ENCODE results near the gene MDN1.

MDN1 gene

GRCh38 chr6:89727501-89727900, 92.1 kb downstream of the MDN1 start:
- no peaks in the 10 kb centered on the region for H3K27me3 ChIP-seq (replicated peaks in 2 of 5; ENCODE audit: control insufficient read depth in 4 of 5, insufficient read depth in 5 of 5, low read length in 4 of 5)
- H3K9me3 ChIP-seq (ENCODE audit: control extremely low read depth in 1 of 5, control insufficient read depth in 4 of 5, insufficient read depth in 2 of 5, low read depth in 1 of 5, low read length in 4 of 5) = no peaks in the 10 kb centered on the region
- H3K27ac ChIP-seq (ENCODE audit: insufficient read depth in 1 of 2, low read depth in 1 of 2, low read length in 2 of 2, poor library complexity in 1 of 2, severe bottlenecking in 2 of 2) = no peak overlapping the region
- ChIA-PET POLR2A (no interaction called here), CTCF (interaction anchor here (0.6 kb wide), 1 partner anchor 141 kb away, joined by 3 read pairs; no protein-coding TSS in a partner anchor)
- WGBS (ENCODE audit: insufficient coverage) = 98% methylated on average over 4 of the region's 7 CpGs
- peaks cover 34 to 88% (median 66%) of the 10 kb centered on the region in 4 experiments for H3K36me3 ChIP-seq (ENCODE audit: control insufficient read depth in 4 of 4, insufficient read depth in 4 of 4, low read length in 3 of 4)
- DNase-seq = no peak
- no peaks in the 10 kb centered on the region for H3K4me1 ChIP-seq (ENCODE audit: control extremely low read depth in 1 of 4, control insufficient read depth in 4 of 4, insufficient read depth in 4 of 4, low read length in 3 of 4)
- no peak overlapping the region for H3K4me3 ChIP-seq (ENCODE audit: control insufficient read depth in 1 of 7, extremely low read depth in 1 of 7, insufficient read depth in 4 of 7, low read depth in 2 of 7, low read length in 6 of 7)

- Histone ChIP-seq H3K36me3 (ENCODE audit: control insufficient read depth in 4 of 4, insufficient read depth in 4 of 4, low read length in 3 of 4) (peaks cover 37 to 86% (median 62%) of the 10 kb centered on the region in 4 experiments), H3K9me3 (ENCODE audit: control extremely low read depth in 1 of 5, control insufficient read depth in 4 of 5, insufficient read depth in 2 of 5, low read depth in 1 of 5, low read length in 4 of 5) (no peaks in the 10 kb centered on the region), H3K4me3 (ENCODE audit: control insufficient read depth in 1 of 7, extremely low read depth in 1 of 7, insufficient read depth in 4 of 7, low read depth in 2 of 7, low read length in 6 of 7) (no peak overlapping the region), H3K4me1 (ENCODE audit: control extremely low read depth in 1 of 4, control insufficient read depth in 4 of 4, insufficient read depth in 4 of 4, low read length in 3 of 4) (no peaks in the 10 kb centered on the region), H3K27me3 (replicated peaks in 2 of 5; ENCODE audit: control insufficient read depth in 4 of 5, insufficient read depth in 5 of 5, low read length in 4 of 5) (no peaks in the 10 kb centered on the region), H3K27ac (ENCODE audit: insufficient read depth in 1 of 2, low read depth in 1 of 2, low read length in 2 of 2, poor library complexity in 1 of 2, severe bottlenecking in 2 of 2) (no peak overlapping the region)
- DNase-seq = no peak
- ChIA-PET POLR2A (no interaction called here), CTCF (interaction anchor here (1.4 kb wide), 1 partner anchor 63 kb away, joined by 3 read pairs; no protein-coding TSS in a partner anchor)
- WGBS (ENCODE audit: insufficient coverage) = 100% methylated on average over 1 of the region's 3 CpGs
These were observed 94.6 kb downstream of the MDN1 start for GRCh38 chr6:89724981-89725380.

GRCh38 chr6:89723046-89723445, 96.5 kb downstream of the MDN1 start:
- WGBS (ENCODE audit: insufficient coverage) = 100% methylated on average over 2 of the region's 2 CpGs
- Histone ChIP-seq H3K27me3 (replicated peaks in 2 of 5; ENCODE audit: control insufficient read depth in 4 of 5, insufficient read depth in 5 of 5, low read length in 4 of 5) (no peaks in the 10 kb centered on the region), H3K4me3 (ENCODE audit: control insufficient read depth in 1 of 7, extremely low read depth in 1 of 7, insufficient read depth in 4 of 7, low read depth in 2 of 7, low read length in 6 of 7) (no peak overlapping the region), H3K36me3 (ENCODE audit: control insufficient read depth in 4 of 4, insufficient read depth in 4 of 4, low read length in 3 of 4) (peaks cover 35 to 84% (median 55%) of the 10 kb centered on the region in 4 experiments), H3K27ac (ENCODE audit: insufficient read depth in 1 of 2, low read depth in 1 of 2, low read length in 2 of 2, poor library complexity in 1 of 2, severe bottlenecking in 2 of 2) (no peak overlapping the region), H3K4me1 (ENCODE audit: control extremely low read depth in 1 of 4, control insufficient read depth in 4 of 4, insufficient read depth in 4 of 4, low read length in 3 of 4) (no peaks in the 10 kb centered on the region), H3K9me3 (ENCODE audit: control extremely low read depth in 1 of 5, control insufficient read depth in 4 of 5, insufficient read depth in 2 of 5, low read depth in 1 of 5, low read length in 4 of 5) (no peaks in the 10 kb centered on the region)
- POLR2A ChIA-PET = no interaction called here
- no peak for DNase-seq
- CTCF ChIA-PET = no interaction called here

- H3K4me3 ChIP-seq (ENCODE audit: control insufficient read depth in 1 of 7, extremely low read depth in 1 of 7, insufficient read depth in 4 of 7, low read depth in 2 of 7, low read length in 6 of 7) = no peak overlapping the region
- H3K36me3 ChIP-seq (ENCODE audit: control insufficient read depth in 4 of 4, insufficient read depth in 4 of 4, low read length in 3 of 4) = peaks cover 28 to 88% (median 61%) of the 10 kb centered on the region in 4 experiments
- POLR2A ChIA-PET = no interaction called here
- CTCF ChIA-PET = no interaction called here
- no peaks in the 10 kb centered on the region for H3K27me3 ChIP-seq (replicated peaks in 2 of 5; ENCODE audit: control insufficient read depth in 4 of 5, insufficient read depth in 5 of 5, low read length in 4 of 5)
- 100% methylated on average over 1 of the region's 3 CpGs for WGBS (ENCODE audit: insufficient coverage)
- no peak overlapping the region for H3K27ac ChIP-seq (ENCODE audit: insufficient read depth in 1 of 2, low read depth in 1 of 2, low read length in 2 of 2, poor library complexity in 1 of 2, severe bottlenecking in 2 of 2)
- H3K4me1 ChIP-seq (ENCODE audit: control extremely low read depth in 1 of 4, control insufficient read depth in 4 of 4, insufficient read depth in 4 of 4, low read length in 3 of 4) = no peaks in the 10 kb centered on the region
- H3K9me3 ChIP-seq (ENCODE audit: control extremely low read depth in 1 of 5, control insufficient read depth in 4 of 5, insufficient read depth in 2 of 5, low read depth in 1 of 5, low read length in 4 of 5) = no peaks in the 10 kb centered on the region
- DNase-seq = no peak
These were observed 103.1 kb downstream of the MDN1 start for GRCh38 chr6:89716532-89716931.

GRCh38 chr6:89711801-89712200, 107.8 kb downstream of the MDN1 start:
- H3K27me3 ChIP-seq (replicated peaks in 2 of 5; ENCODE audit: control insufficient read depth in 4 of 5, insufficient read depth in 5 of 5, low read length in 4 of 5) = no peaks in the 10 kb centered on the region
- H3K4me3 ChIP-seq (ENCODE audit: control insufficient read depth in 1 of 7, extremely low read depth in 1 of 7, insufficient read depth in 4 of 7, low read depth in 2 of 7, low read length in 6 of 7) = no peak overlapping the region
- no peak for DNase-seq
- CTCF ChIA-PET = no interaction called here
- 90% methylated on average over 3 of the region's 3 CpGs for WGBS (ENCODE audit: insufficient coverage)
- no peak overlapping the region for H3K27ac ChIP-seq (ENCODE audit: insufficient read depth in 1 of 2, low read depth in 1 of 2, low read length in 2 of 2, poor library complexity in 1 of 2, severe bottlenecking in 2 of 2)
- POLR2A ChIA-PET = no interaction called here
- no peaks in the 10 kb centered on the region for H3K9me3 ChIP-seq (ENCODE audit: control extremely low read depth in 1 of 5, control insufficient read depth in 4 of 5, insufficient read depth in 2 of 5, low read depth in 1 of 5, low read length in 4 of 5)
- H3K4me1 ChIP-seq (ENCODE audit: control extremely low read depth in 1 of 4, control insufficient read depth in 4 of 4, insufficient read depth in 4 of 4, low read length in 3 of 4) = no peaks in the 10 kb centered on the region
- peaks cover 36 to 88% (median 65%) of the 10 kb centered on the region in 4 experiments for H3K36me3 ChIP-seq (ENCODE audit: control insufficient read depth in 4 of 4, insufficient read depth in 4 of 4, low read length in 3 of 4)

- H3K36me3 ChIP-seq (ENCODE audit: control insufficient read depth in 4 of 4, insufficient read depth in 4 of 4, low read length in 3 of 4) = peaks cover 22 to 83% (median 59%) of the 10 kb centered on the region in 4 experiments
- no peaks in the 10 kb centered on the region for H3K27me3 ChIP-seq (replicated peaks in 2 of 5; ENCODE audit: control insufficient read depth in 4 of 5, insufficient read depth in 5 of 5, low read length in 4 of 5)
- WGBS (ENCODE audit: insufficient coverage) = 70% methylated on average over 2 of the region's 4 CpGs
- no peak overlapping the region for H3K4me3 ChIP-seq (ENCODE audit: control insufficient read depth in 1 of 7, extremely low read depth in 1 of 7, insufficient read depth in 4 of 7, low read depth in 2 of 7, low read length in 6 of 7)
- no peak overlapping the region for H3K27ac ChIP-seq (ENCODE audit: insufficient read depth in 1 of 2, low read depth in 1 of 2, low read length in 2 of 2, poor library complexity in 1 of 2, severe bottlenecking in 2 of 2)
- POLR2A ChIA-PET = no interaction called here
- no peaks in the 10 kb centered on the region for H3K4me1 ChIP-seq (ENCODE audit: control extremely low read depth in 1 of 4, control insufficient read depth in 4 of 4, insufficient read depth in 4 of 4, low read length in 3 of 4)
- H3K9me3 ChIP-seq (ENCODE audit: control extremely low read depth in 1 of 5, control insufficient read depth in 4 of 5, insufficient read depth in 2 of 5, low read depth in 1 of 5, low read length in 4 of 5) = no peaks in the 10 kb centered on the region
- DNase-seq = no peak
- CTCF ChIA-PET = interaction anchor here (2.2 kb wide), 1 partner anchor 13 kb away, joined by 5 read pairs; no protein-coding TSS in a partner anchor
These were observed 111.3 kb downstream of the MDN1 start for GRCh38 chr6:89708316-89708715.

- Histone ChIP-seq H3K9me3 (ENCODE audit: control extremely low read depth in 1 of 5, control insufficient read depth in 4 of 5, insufficient read depth in 2 of 5, low read depth in 1 of 5, low read length in 4 of 5) (no peaks in the 10 kb centered on the region), H3K4me1 (ENCODE audit: control extremely low read depth in 1 of 4, control insufficient read depth in 4 of 4, insufficient read depth in 4 of 4, low read length in 3 of 4) (no peaks in the 10 kb centered on the region), H3K27ac (ENCODE audit: insufficient read depth in 1 of 2, low read depth in 1 of 2, low read length in 2 of 2, poor library complexity in 1 of 2, severe bottlenecking in 2 of 2) (no peak overlapping the region), H3K4me3 (ENCODE audit: control insufficient read depth in 1 of 7, extremely low read depth in 1 of 7, insufficient read depth in 4 of 7, low read depth in 2 of 7, low read length in 6 of 7) (no peak overlapping the region), H3K36me3 (ENCODE audit: control insufficient read depth in 4 of 4, insufficient read depth in 4 of 4, low read length in 3 of 4) (peaks cover 26 to 81% (median 54%) of the 10 kb centered on the region in 4 experiments), H3K27me3 (replicated peaks in 2 of 5; ENCODE audit: control insufficient read depth in 4 of 5, insufficient read depth in 5 of 5, low read length in 4 of 5) (no peaks in the 10 kb centered on the region)
- no peak for DNase-seq
- ChIA-PET CTCF (interaction anchor here (1.0 kb wide), 1 partner anchor 46 kb away, joined by 3 read pairs; no protein-coding TSS in a partner anchor), POLR2A (no interaction called here)
- 80% methylated on average over 1 of the region's 1 CpG for WGBS (ENCODE audit: insufficient coverage)
These were observed 111.8 kb downstream of the MDN1 start for GRCh38 chr6:89707766-89708165.

All from common myeloid progenitor, CD34-positive (primary cell).